ENCODE measurements around the gene FAM83B. TPM values are rescaled to one million over a fixed set of nuclear protein-coding genes. Genes with fewer than 3 reads are reported as not detected.

Gene FAM83B
- total RNA-seq, 1 experiment from 2014 or later, result 3.9 TPM

DNA sequence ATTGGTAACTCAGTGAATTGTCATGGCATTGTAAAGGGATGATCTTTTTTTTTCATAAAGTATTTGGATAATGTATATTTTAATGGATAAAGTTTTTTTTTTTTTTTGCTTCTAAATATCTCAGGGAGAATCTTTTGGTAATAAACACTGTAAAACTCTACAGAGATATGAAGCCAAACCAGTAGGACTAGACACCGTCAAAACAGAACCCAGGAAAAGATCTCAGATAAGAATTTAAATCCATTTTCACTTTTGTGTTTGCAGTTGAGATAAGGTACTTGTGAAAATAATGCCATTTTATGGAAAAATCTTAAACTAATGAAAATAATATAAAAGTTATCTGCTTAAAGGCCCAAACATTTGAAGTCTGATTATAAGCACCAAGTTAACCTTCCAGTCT lies 27.0 kb downstream of the FAM83B start (continued):
- TF ChIP-seq, protein P1, sequence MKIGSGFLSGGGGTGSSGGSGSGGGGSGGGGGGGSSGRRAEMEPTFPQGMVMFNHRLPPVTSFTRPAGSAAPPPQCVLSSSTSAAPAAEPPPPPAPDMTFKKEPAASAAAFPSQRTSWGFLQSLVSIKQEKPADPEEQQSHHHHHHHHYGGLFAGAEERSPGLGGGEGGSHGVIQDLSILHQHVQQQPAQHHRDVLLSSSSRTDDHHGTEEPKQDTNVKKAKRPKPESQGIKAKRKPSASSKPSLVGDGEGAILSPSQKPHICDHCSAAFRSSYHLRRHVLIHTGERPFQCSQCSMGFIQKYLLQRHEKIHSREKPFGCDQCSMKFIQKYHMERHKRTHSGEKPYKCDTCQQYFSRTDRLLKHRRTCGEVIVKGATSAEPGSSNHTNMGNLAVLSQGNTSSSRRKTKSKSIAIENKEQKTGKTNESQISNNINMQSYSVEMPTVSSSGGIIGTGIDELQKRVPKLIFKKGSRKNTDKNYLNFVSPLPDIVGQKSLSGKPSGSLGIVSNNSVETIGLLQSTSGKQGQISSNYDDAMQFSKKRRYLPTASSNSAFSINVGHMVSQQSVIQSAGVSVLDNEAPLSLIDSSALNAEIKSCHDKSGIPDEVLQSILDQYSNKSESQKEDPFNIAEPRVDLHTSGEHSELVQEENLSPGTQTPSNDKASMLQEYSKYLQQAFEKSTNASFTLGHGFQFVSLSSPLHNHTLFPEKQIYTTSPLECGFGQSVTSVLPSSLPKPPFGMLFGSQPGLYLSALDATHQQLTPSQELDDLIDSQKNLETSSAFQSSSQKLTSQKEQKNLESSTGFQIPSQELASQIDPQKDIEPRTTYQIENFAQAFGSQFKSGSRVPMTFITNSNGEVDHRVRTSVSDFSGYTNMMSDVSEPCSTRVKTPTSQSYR (CRISPR knock-in tag; IDR thresholded peaks at IDR 0.05), result no peak
- no peak for TF ChIP-seq TEAD4 (CRISPR knock-in tag; IDR thresholded peaks at IDR 0.05)

- Mint-ChIP-seq H3K4me1 (peaks cover 5% of the 10 kb centered on the region; the same call in 1 of the 2 replicates), H3K27me3 (ENCODE audit: low read depth) (no peaks in the 10 kb centered on the region), H3K36me3 (no peaks in the 10 kb centered on the region; the same call in 1 of the 2 replicates), H3K4me3 (no peak overlapping the region), H3K9me3 (no peaks in the 10 kb centered on the region), H3K27ac (no peak overlapping the region)
- DNase-seq (ENCODE audit: low spot score) (no peak), ATAC-seq (no peak)
- POLR2A ChIA-PET, result no interaction called here
- TF ChIP-seq ATF1 (CRISPR knock-in tag; IDR thresholded peaks at IDR 0.05) (no peak), GTF2I (CRISPR knock-in tag; conservative IDR thresholded peaks at IDR 0.05) (no peak), RORB (CRISPR knock-in tag; IDR thresholded peaks at IDR 0.05) (no peak), CREB1 (CRISPR knock-in tag; IDR thresholded peaks at IDR 0.05) (no peak), NFATC4 (CRISPR knock-in tag; IDR thresholded peaks at IDR 0.05) (no peak), EMX1 (CRISPR knock-in tag; IDR thresholded peaks at IDR 0.05) (no peak), E2F5 (CRISPR knock-in tag; IDR thresholded peaks at IDR 0.05) (no peak), GABPB1 (CRISPR knock-in tag; IDR thresholded peaks at IDR 0.05) (no peak), TEAD1 (CRISPR knock-in tag; IDR thresholded peaks at IDR 0.05) (no peak), RELA (CRISPR knock-in tag; IDR thresholded peaks at IDR 0.05; ENCODE audit: borderline replicate concordance) (no peak), CTCF (IDR thresholded peaks at IDR 0.05) (no peak)
- TF ChIP-seq, protein P2, sequence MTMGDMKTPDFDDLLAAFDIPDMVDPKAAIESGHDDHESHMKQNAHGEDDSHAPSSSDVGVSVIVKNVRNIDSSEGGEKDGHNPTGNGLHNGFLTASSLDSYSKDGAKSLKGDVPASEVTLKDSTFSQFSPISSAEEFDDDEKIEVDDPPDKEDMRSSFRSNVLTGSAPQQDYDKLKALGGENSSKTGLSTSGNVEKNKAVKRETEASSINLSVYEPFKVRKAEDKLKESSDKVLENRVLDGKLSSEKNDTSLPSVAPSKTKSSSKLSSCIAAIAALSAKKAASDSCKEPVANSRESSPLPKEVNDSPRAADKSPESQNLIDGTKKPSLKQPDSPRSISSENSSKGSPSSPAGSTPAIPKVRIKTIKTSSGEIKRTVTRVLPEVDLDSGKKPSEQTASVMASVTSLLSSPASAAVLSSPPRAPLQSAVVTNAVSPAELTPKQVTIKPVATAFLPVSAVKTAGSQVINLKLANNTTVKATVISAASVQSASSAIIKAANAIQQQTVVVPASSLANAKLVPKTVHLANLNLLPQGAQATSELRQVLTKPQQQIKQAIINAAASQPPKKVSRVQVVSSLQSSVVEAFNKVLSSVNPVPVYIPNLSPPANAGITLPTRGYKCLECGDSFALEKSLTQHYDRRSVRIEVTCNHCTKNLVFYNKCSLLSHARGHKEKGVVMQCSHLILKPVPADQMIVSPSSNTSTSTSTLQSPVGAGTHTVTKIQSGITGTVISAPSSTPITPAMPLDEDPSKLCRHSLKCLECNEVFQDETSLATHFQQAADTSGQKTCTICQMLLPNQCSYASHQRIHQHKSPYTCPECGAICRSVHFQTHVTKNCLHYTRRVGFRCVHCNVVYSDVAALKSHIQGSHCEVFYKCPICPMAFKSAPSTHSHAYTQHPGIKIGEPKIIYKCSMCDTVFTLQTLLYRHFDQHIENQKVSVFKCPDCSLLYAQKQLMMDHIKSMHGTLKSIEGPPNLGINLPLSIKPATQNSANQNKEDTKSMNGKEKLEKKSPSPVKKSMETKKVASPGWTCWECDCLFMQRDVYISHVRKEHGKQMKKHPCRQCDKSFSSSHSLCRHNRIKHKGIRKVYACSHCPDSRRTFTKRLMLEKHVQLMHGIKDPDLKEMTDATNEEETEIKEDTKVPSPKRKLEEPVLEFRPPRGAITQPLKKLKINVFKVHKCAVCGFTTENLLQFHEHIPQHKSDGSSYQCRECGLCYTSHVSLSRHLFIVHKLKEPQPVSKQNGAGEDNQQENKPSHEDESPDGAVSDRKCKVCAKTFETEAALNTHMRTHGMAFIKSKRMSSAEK (CRISPR knock-in tag; IDR thresholded peaks at IDR 0.05; ENCODE audit: borderline replicate concordance), result no peak
- CTCF ChIA-PET, result no interaction called here
Observed at GRCh38 chr6:54874349-54875048, 27.9 kb downstream of the FAM83B start.

DNA sequence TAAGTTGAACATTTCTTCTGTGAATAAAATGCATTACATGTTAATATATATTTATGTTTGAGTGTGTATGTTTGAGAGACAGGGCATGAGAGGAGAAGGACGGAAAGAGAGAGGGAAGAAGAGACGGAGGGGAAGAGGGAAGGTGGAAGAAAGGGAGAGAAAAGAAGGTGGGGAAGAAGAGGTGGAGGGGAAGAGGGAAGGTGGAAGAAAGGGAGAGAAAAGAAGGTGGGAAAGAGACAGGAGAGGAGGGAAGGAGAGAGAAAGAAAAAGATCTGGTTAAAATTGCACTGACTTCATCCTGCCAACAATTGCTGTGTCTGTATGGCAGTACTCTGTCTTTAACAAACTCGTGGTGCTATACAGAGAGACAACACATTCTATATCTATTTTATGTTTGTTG lies 29.0 kb downstream of the FAM83B start:
- POLR2A ChIA-PET, result no interaction called here
- Mint-ChIP-seq H3K27me3 (ENCODE audit: low read depth) (no peaks in the 10 kb centered on the region), H3K36me3 (no peaks in the 10 kb centered on the region), H3K9me3 (no peaks in the 10 kb centered on the region), H3K4me3 (no peak overlapping the region), H3K4me1 (peaks cover 5% of the 10 kb centered on the region; the same call in 1 of the 2 replicates), H3K27ac (no peak overlapping the region)
- CTCF ChIA-PET, result no interaction called here
- DNase-seq (ENCODE audit: low spot score) (no peak), ATAC-seq (no peak)
- TF ChIP-seq SOX15 (CRISPR knock-in tag; IDR thresholded peaks at IDR 0.05), result no peak
- TF ChIP-seq TEAD1 (CRISPR knock-in tag; IDR thresholded peaks at IDR 0.05), result no peak
- no peak for TF ChIP-seq RORB (CRISPR knock-in tag; IDR thresholded peaks at IDR 0.05)
- no peak for TF ChIP-seq PRRX2 (CRISPR knock-in tag; IDR thresholded peaks at IDR 0.05)
- TF ChIP-seq NFATC4 (CRISPR knock-in tag; IDR thresholded peaks at IDR 0.05), result no peak
- TF ChIP-seq ATF2 (CRISPR knock-in tag; IDR thresholded peaks at IDR 0.05; ENCODE audit: borderline replicate concordance, low read depth), result no peak
- TF ChIP-seq E2F5 (CRISPR knock-in tag; IDR thresholded peaks at IDR 0.05), result no peak
- no peak for TF ChIP-seq AR (CRISPR knock-in tag; IDR thresholded peaks at IDR 0.05)
